IMR-90 (cell line): ENCODE measurements around the gene JPH3. TPM values are rescaled to one million over a fixed set of nuclear protein-coding genes. Genes with fewer than 3 reads are reported as not detected.

Experiments used
- ATAC-seq: fragments of 200-7000 bp; cut with Tn5 transposase; 2 replicates; pipeline ENCODE4 v1.9.1; 2020; ENCODE audit warnings: low read depth, mild to moderate bottlenecking, moderate library complexity
- BruUV-seq: library from RNA; stranded (reverse); fragments of 400-500 nt; replicated peaks from 2 replicates; lab custom pipeline; 2021; lab: Mats Ljungman, UMichigan
- CTCF ChIA-PET: fragments of 300-600 bp; formaldehyde crosslinking; extraction: SDS; loops from one replicate; lab custom pipeline; 2021; ENCODE audit warnings: antibody characterized with exemption; lab: Yijun Ruan, JAX
- POLR2A ChIA-PET: fragments of 300-600 bp; sonication (Branson Sonifier 250); formaldehyde crosslinking; loops from one replicate; lab custom pipeline; 2022; ENCODE audit warnings: antibody characterized with exemption; ENCODE audit not compliant: unreplicated experiment; lab: Charles Lee
- DNase-seq: peaks from one replicate; pipeline ENCODE4 v3.0.0; 2013
- H2AFZ ChIP-seq: replicated peaks from 2 replicates; pipeline ENCODE3; 2013; ENCODE audit warnings: low read length, mild to moderate bottlenecking; ENCODE audit not compliant: poor library complexity
- H2AK5ac ChIP-seq: 2 replicates; pipeline ENCODE4 v1.6.1; 2013; ENCODE audit warnings: low read depth, low read length, inconsistent platforms
- H2AK9ac ChIP-seq: replicated peaks from 2 replicates; pipeline ENCODE3; 2013; ENCODE audit warnings: mild to moderate bottlenecking, low read depth, low read length, moderate library complexity; ENCODE audit not compliant: poor library complexity
- H2BK120ac ChIP-seq: 2 replicates; pipeline ENCODE4 v1.6.1; 2013; ENCODE audit warnings: low read depth, low read length, inconsistent platforms
- H2BK15ac ChIP-seq: 3 replicates; pipeline ENCODE4 v1.6.1; 2013; ENCODE audit warnings: low read depth, low read length, inconsistent platforms
- H2BK20ac ChIP-seq: 2 replicates; pipeline ENCODE4 v1.6.1; 2013; ENCODE audit warnings: low read depth, mild to moderate bottlenecking, inconsistent platforms, low read length, moderate library complexity
- H2BK5ac ChIP-seq: 2 replicates; pipeline ENCODE4 v1.6.1; 2013; ENCODE audit warnings: mild to moderate bottlenecking, low read depth, low read length, inconsistent platforms; ENCODE audit not compliant: poor library complexity, severe bottlenecking
- H3K14ac ChIP-seq: replicated peaks from 2 replicates; pipeline ENCODE4 v1.6.1; 2013; ENCODE audit warnings: low read depth, low read length, inconsistent platforms
- H3K18ac ChIP-seq: 2 replicates; pipeline ENCODE4 v1.6.1; 2013; ENCODE audit warnings: low read depth, low read length, control low read depth
- H3K23ac ChIP-seq: 2 replicates; pipeline ENCODE4 v1.6.1; 2013; ENCODE audit warnings: low read depth, low read length, inconsistent platforms
- H3K27ac ChIP-seq: 2 replicates; pipeline ENCODE4 v1.5.1; 2013; ENCODE audit warnings: mild to moderate bottlenecking, control low read depth, low read length; ENCODE audit not compliant: insufficient read depth
- H3K27me3 ChIP-seq: 2 replicates; pipeline ENCODE4 v1.6.1; 2013; ENCODE audit warnings: low read length; ENCODE audit not compliant: control insufficient read depth, insufficient read depth
- H3K36me3 ChIP-seq: 2 replicates; pipeline ENCODE4 v1.6.1; 2013; ENCODE audit warnings: low read length, mixed read lengths; ENCODE audit not compliant: control insufficient read depth, insufficient read depth
- H3K4ac ChIP-seq: 2 replicates; pipeline ENCODE4 v1.6.1; 2013; ENCODE audit warnings: low read depth, low read length, inconsistent platforms
- H3K4me1 ChIP-seq: 2 replicates; pipeline ENCODE4 v1.6.1; 2013; ENCODE audit warnings: low read length, mixed read lengths; ENCODE audit not compliant: control insufficient read depth, insufficient read depth
- H3K4me2 ChIP-seq: 2 replicates; pipeline ENCODE4 v1.6.1; 2013; ENCODE audit warnings: low read depth, mild to moderate bottlenecking, control low read depth, low read length, moderate library complexity
- H3K4me3 ChIP-seq: 2 replicates; pipeline ENCODE4 v1.5.1; 2013; ENCODE audit warnings: low read depth, mild to moderate bottlenecking, control low read depth, low read length, moderate library complexity; ENCODE audit not compliant: insufficient read depth
- H3K56ac ChIP-seq: 2 replicates; pipeline ENCODE4 v1.6.1; 2013; ENCODE audit warnings: low read length, inconsistent platforms; ENCODE audit not compliant: insufficient read depth; ENCODE audit errors: extremely low read depth
- H3K79me1 ChIP-seq, 2 experiments: 2 replicates each; pipeline ENCODE4 v1.6.1; 2013; ENCODE audit warnings: low read length in 2 of 2, inconsistent platforms in 1 of 2, low read depth in 1 of 2
- H3K9ac ChIP-seq: 2 replicates; pipeline ENCODE4 v1.6.1; 2013; ENCODE audit warnings: low read depth, low read length, control low read depth
- H3K9me1 ChIP-seq: 2 replicates; pipeline ENCODE4 v1.6.1; 2013; ENCODE audit warnings: low read length, inconsistent platforms; ENCODE audit not compliant: insufficient read depth
- H3K9me3 ChIP-seq: 2 replicates; pipeline ENCODE4 v1.6.1; 2013; ENCODE audit warnings: low read length; ENCODE audit not compliant: control insufficient read depth, insufficient read depth
- H4K20me1 ChIP-seq: 2 replicates; pipeline ENCODE4 v1.6.1; 2013; ENCODE audit warnings: low read length, inconsistent platforms; ENCODE audit not compliant: insufficient read depth
- H4K5ac ChIP-seq: 2 replicates; pipeline ENCODE4 v1.6.1; 2013; ENCODE audit warnings: mild to moderate bottlenecking, low read depth, low read length, control low read depth
- H4K8ac ChIP-seq, 2 experiments: 2 replicates each; pipeline ENCODE4 v1.6.1; 2013; ENCODE audit warnings: low read depth in 2 of 2, low read length in 2 of 2, control low read depth in 1 of 2, inconsistent platforms in 1 of 2
- H4K91ac ChIP-seq: 2 replicates; pipeline ENCODE4 v1.6.1; 2013; ENCODE audit warnings: low read depth, low read length, inconsistent platforms; ENCODE audit not compliant: insufficient read depth
- BHLHE40 ChIP-seq: fragments of 150-350 bp; IDR thresholded peaks from 2 replicates; pipeline ENCODE4 v1.6.1; 2016; ENCODE audit warnings: mild to moderate bottlenecking, low read depth, low read length
- CEBPB ChIP-seq: IDR thresholded peaks from 2 replicates; pipeline ENCODE4 v1.6.1; 2012; ENCODE audit warnings: low read depth, low read length, improper control_type of control experiment
- FOS ChIP-seq: fragments of 150-350 bp; IDR thresholded peaks from 2 replicates; pipeline ENCODE4 v1.6.1; 2016; ENCODE audit warnings: low read depth, low read length
- MAFK ChIP-seq: IDR thresholded peaks from 2 replicates; pipeline ENCODE4 v1.6.1; 2012; ENCODE audit warnings: low read depth, low read length, improper control_type of control experiment
- MXI1 ChIP-seq: IDR thresholded peaks from 2 replicates; pipeline ENCODE4 v1.6.1; 2012; ENCODE audit warnings: low read depth, mild to moderate bottlenecking, low read length, moderate library complexity, borderline replicate concordance
- NFE2L2 ChIP-seq: fragments of 150-350 bp; IDR thresholded peaks from 2 replicates; pipeline ENCODE4 v1.6.1; 2016; ENCODE audit warnings: low read depth, mild to moderate bottlenecking, low read length
- RAD21 ChIP-seq: IDR thresholded peaks from 2 replicates; pipeline ENCODE4 v1.6.1; 2012; ENCODE audit warnings: low read length, improper control_type of control experiment
- RCOR1 ChIP-seq: IDR thresholded peaks from 2 replicates; pipeline ENCODE4 v1.6.1; 2012; ENCODE audit warnings: mild to moderate bottlenecking, low read length, improper control_type of control experiment; ENCODE audit not compliant: insufficient replicate concordance
- RFX5 ChIP-seq: IDR thresholded peaks from 2 replicates; pipeline ENCODE4 v1.8.0; 2012; ENCODE audit warnings: low read depth, mild to moderate bottlenecking, low read length, moderate library complexity
- SMC3 ChIP-seq: fragments of 150-350 bp; IDR thresholded peaks from 2 replicates; pipeline ENCODE4 v1.6.1; 2016; ENCODE audit warnings: low read depth, mild to moderate bottlenecking, antibody characterized with exemption, low read length, moderate library complexity
- USF2 ChIP-seq: fragments of 150-350 bp; IDR thresholded peaks from 2 replicates; pipeline ENCODE4 v1.6.1; 2017; ENCODE audit warnings: mild to moderate bottlenecking, antibody characterized with exemption, low read length, low read depth
- WGBS, 2 experiments: methylation state at CpG; one replicate each; pipeline versions ENCODE4 v1.1.5 to v1.1.7; 2013; ENCODE audit warnings: missing lambda C conversion rate in 2 of 2; ENCODE audit not compliant: insufficient read length in 1 of 2; ENCODE audit errors: extremely low coverage in 2 of 2; 5-methylcytosine and 5-hydroxymethylcytosine counted together
- dilution Hi-C: fragments of 300-500 bp; cut with HindIII; formaldehyde crosslinking; loops from one replicate; pipeline ENCODE4 v1.14.3; 2018; ENCODE audit warnings: low sequenced_read_pairs; ENCODE audit not compliant: unreplicated experiment
- in situ Hi-C: fragments of 300-500 bp; cut with MboI; formaldehyde crosslinking; loops from 3 replicates; pipeline ENCODE4 v1.14.3; 2019; ENCODE audit warnings: low sequenced_read_pairs, inconsistent platforms, mixed read lengths
- intact Hi-C: fragments of 100-400 bp; cut with micrococcal nuclease; formaldehyde crosslinking; loops from 2 replicates; pipeline ENCODE4 v1.10.0; 2022
- polyA plus RNA-seq, 3 experiments: library from polyadenylated mRNA; depleted of rRNA; stranded (reverse); fragments of >200 nt; gene quantifications; 2 replicates each; pipeline ENCODE4 v1.2.3, GENCODE V29; 2012; ENCODE audit warnings: low replicate concordance in 1 of 3
- total RNA-seq: library from RNA; depleted of rRNA; stranded (reverse); fragments of >200 nt; gene quantifications from 2 replicates; pipeline ENCODE4 v1.2.3, GENCODE V29; 2012

Gene JPH3
- total and polyA plus RNA-seq, 2 of the 4 experiments (the other 2 are of a cell fraction), result 0.03 TPM; not detected in 1

- H2AFZ ChIP-seq, result no peak overlapping the region
- no peak overlapping the region for H3K18ac ChIP-seq
- no peak overlapping the region for H3K27ac ChIP-seq
- H4K8ac ChIP-seq, result no peak overlapping the region
- H3K4me1 ChIP-seq, result no peaks in the 10 kb centered on the region
- H2AK5ac ChIP-seq, result no peak overlapping the region
- H4K5ac ChIP-seq, result no peak overlapping the region
- H3K9ac ChIP-seq, result no peak overlapping the region
- H3K27me3 ChIP-seq, result no peaks in the 10 kb centered on the region
- peaks cover 6% of the 10 kb centered on the region; the same call in 1 of the 2 replicates for H3K9me1 ChIP-seq
- intact Hi-C loops, result no loop called here
- H2BK15ac ChIP-seq, result no peak overlapping the region
- no peak overlapping the region for H2BK5ac ChIP-seq
- H2BK120ac ChIP-seq, result no peak overlapping the region
- no peak overlapping the region for H3K4ac ChIP-seq
- H3K4me3 ChIP-seq, result no peak overlapping the region
- 97% methylated on average over 6 of the region's 17 CpGs; no CpG with 5 or more reads in 1 of the 2 experiments for WGBS, 2 experiments
- dilution Hi-C loops, result no loop called here
- no peak for DNase-seq
- BruUV-seq, result no TSS peak
- H3K14ac ChIP-seq, result no peak overlapping the region
- CTCF ChIA-PET, result no interaction called here
- TF ChIP-seq BHLHE40 (no peak), RAD21 (no peak), MAFK (no peak), RFX5 (no peak), FOS (no peak), SMC3 (no peak), USF2 (no peak), CEBPB (no peak), RCOR1 (no peak), NFE2L2 (no peak), MXI1 (no peak)
- POLR2A ChIA-PET, result no interaction called here
- H4K91ac ChIP-seq, result no peak overlapping the region
- H3K4me2 ChIP-seq, result no peak overlapping the region
- peaks cover 4% of the 10 kb centered on the region; the same call in 1 of the 2 replicates for H4K20me1 ChIP-seq
- H3K23ac ChIP-seq, result no peak overlapping the region
- H3K56ac ChIP-seq, result no peak overlapping the region
- no peaks in the 10 kb centered on the region for H3K9me3 ChIP-seq
- ATAC-seq, result no peak
- peaks cover 7 to 38% of the 10 kb centered on the region in 2 experiments; a peak in 3 of 4 replicates for H3K79me1 ChIP-seq
- in situ Hi-C loops, result no loop called here
- no peak overlapping the region for H2AK9ac ChIP-seq
- H3K36me3 ChIP-seq, result peaks cover 30% of the 10 kb centered on the region
- H2BK20ac ChIP-seq, result no peak overlapping the region
These were observed 140.6 kb downstream of the JPH3 start for GRCh38 chr16:87742781-87743490.
